LNCaP clone FGC (cell line): ENCODE data around the gene METTL6.
A peak's percentile ranks its signal among the peaks of the same experiment; 100 is the strongest.
"Not testable (repeated sequence)": the region's sequence is repeated elsewhere in the genome, so short reads cannot be mapped to it uniquely, and the experiment has no call there.

Source experiments
- DNase-seq: peaks from one replicate; pipeline ENCODE4 v3.0.0-alpha.2; 2011; ENCODE audit warnings: low read depth
- H3K4me3 ChIP-seq: 2 replicates; pipeline ENCODE4 v1.5.1; 2011; ENCODE audit warnings: mild to moderate bottlenecking, low read depth, low read length, control low read depth
- TF ChIP-seq, protein P1 (sequence below): IDR thresholded peaks from 2 replicates; pipeline ENCODE4 v1.5.1; 2012; ENCODE audit warnings: mild to moderate bottlenecking; ENCODE audit not compliant: control insufficient read depth, insufficient read depth; ENCODE audit errors: extremely low read depth

METTL6 gene

DNA sequence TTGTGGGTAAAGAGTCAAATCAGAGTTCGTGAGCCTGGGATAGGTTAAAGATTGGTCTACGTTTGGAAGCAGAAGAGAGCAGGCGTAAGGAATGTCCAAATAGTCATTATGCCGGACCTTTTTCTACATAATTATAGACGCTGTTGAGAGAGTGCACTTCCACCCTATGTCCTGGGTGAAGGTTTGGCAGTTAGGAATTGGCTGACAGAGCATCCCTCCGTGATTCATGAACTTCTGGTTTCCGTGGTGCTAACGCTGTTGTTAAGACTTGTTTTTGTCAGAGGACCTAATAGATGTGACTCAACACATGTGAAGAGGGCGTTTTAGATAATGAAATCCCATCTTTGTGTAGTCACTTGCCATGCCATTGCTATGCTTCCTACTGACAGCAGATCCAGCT is 1.2 kb upstream of the METTL6 start:
- no peak for DNase-seq
- TF ChIP-seq, protein P1, sequence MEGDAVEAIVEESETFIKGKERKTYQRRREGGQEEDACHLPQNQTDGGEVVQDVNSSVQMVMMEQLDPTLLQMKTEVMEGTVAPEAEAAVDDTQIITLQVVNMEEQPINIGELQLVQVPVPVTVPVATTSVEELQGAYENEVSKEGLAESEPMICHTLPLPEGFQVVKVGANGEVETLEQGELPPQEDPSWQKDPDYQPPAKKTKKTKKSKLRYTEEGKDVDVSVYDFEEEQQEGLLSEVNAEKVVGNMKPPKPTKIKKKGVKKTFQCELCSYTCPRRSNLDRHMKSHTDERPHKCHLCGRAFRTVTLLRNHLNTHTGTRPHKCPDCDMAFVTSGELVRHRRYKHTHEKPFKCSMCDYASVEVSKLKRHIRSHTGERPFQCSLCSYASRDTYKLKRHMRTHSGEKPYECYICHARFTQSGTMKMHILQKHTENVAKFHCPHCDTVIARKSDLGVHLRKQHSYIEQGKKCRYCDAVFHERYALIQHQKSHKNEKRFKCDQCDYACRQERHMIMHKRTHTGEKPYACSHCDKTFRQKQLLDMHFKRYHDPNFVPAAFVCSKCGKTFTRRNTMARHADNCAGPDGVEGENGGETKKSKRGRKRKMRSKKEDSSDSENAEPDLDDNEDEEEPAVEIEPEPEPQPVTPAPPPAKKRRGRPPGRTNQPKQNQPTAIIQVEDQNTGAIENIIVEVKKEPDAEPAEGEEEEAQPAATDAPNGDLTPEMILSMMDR = no peak
- peak overlapping the region; percentile 99 for H3K4me3 ChIP-seq

- TF ChIP-seq, protein P1 = no peak
- no peak for DNase-seq
- H3K4me3 ChIP-seq = peak overlapping the region; percentile 99
Observed at GRCh38 chr3:15427981-15428380, 637 bp upstream of the METTL6 start.

DNA sequence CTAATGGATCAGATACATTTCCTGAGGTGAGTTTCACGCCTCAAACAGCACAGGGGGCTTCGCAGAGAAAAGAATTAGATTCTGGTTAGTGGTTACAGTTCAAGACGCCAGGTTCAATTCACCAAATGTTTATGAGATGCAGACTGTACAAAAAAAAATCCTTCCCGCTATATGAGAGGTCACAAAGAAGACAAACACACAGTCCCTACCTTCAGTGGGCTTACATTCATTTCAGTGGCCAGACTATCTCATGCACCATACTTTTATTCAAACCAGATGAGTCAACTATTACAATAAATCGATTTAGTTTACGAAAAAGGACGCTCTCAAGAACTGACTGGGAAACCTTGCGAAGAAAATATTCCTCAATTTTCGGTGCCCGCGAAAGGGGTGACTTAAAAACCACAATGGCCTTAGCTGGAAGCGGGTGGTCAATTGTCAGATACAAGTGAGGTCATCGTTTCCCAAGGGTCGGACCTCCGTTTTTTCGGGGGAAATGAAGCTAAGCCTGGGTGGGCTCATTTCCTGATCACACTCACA is 695 bp downstream of the METTL6 start:
- DNase-seq = no peak
- TF ChIP-seq, protein P1 = no peak
- H3K4me3 ChIP-seq = peak overlapping the region; percentile 99

DNA sequence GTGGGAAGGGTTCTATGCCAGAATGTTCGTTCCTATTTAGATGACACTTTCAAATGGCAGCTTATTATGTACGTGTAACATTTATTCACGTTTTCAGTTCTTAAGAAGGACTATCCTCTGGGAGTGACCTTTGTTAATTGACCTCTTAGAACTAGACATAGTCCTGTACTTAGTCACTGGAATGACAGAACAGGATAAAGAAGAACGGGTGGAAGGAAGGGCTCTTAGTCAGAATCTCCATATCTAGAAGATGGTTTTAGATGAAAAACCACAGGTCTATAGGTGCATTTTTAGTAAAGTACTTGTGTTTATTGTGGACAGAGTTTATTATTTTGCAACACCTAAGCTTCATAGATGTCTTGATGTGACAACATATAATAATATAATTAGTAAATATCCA is 6.5 kb downstream of the METTL6 start:
- no peak overlapping the region for H3K4me3 ChIP-seq
- no peak for DNase-seq
- TF ChIP-seq, protein P1 = no peak

DNA sequence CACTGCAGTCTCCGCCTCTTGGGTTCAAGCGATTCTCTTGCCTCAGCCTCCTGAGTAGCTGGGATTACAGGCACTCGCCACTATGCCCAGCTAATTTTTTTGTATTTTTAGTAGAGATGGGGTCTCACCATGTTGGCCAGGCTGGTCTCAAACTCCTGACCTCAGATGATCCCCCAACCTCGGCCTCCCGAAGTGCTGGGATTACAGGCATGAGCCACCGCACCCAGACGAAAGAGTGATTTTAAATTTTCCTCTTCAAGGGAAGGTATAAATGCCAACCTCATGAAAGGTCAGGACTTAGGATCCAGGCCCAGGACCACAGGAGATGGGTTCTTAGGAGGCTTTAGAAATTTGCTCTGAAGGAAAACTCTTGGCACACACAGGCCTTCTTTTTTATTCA is 16.4 kb downstream of the METTL6 start:
- not testable (repeated sequence) for H3K4me3 ChIP-seq

GRCh38 chr3:15409774-15410173 is 17.6 kb downstream of the METTL6 start:
- TF ChIP-seq, protein P1 = no peak
- no peak for DNase-seq
- H3K4me3 ChIP-seq = no peak overlapping the region

More for the DNA sequence above, 16.4 kb downstream of the METTL6 start:
- not testable (repeated sequence) for DNase-seq

GRCh38 chr3:15409239-15409638 is 18.1 kb downstream of the METTL6 start:
- TF ChIP-seq, protein P1 = no peak
- DNase-seq = no peak
- H3K4me3 ChIP-seq = no peak overlapping the region
